Stimulated activated effector memory CD8-positive, alpha-beta T cell treated with anti-CD3 and anti-CD28 coated beads, Interleukin-12 subunit alpha, Interleukin-12 subunit beta, amount 100 ng/mL, for 72 hours (primary cell): ENCODE measurements around the gene MID2.
"Not testable (repeated sequence)": the region's sequence is repeated elsewhere in the genome, so short reads cannot be mapped to it uniquely, and the experiment has no call there.

Source experiments
- ATAC-seq: fragments of 150-1000 bp; cut with Tn5 transposase; 2 replicates; pipeline ENCODE4 v1.10.0; 2021
- DNase-seq, 2 donors: peaks; one replicate each; pipeline ENCODE4 v3.0.0; 2021 to 2022; ENCODE audit warnings: low spot score in 2 of 2
- H3K27ac Mint-ChIP-seq: one replicate; pipeline ENCODE4 v1.8.0; 2022; ENCODE audit warnings: mild to moderate bottlenecking, mixed read lengths
- H3K36me3 Mint-ChIP-seq: one replicate; pipeline ENCODE4 v1.8.0; 2022; ENCODE audit warnings: mild to moderate bottlenecking, mixed read lengths
- H3K4me1 Mint-ChIP-seq: one replicate; pipeline ENCODE4 v1.8.0; 2022; ENCODE audit warnings: mixed read lengths
- H3K4me3 Mint-ChIP-seq: one replicate; pipeline ENCODE4 v1.8.0; 2022; ENCODE audit warnings: mild to moderate bottlenecking, mixed read lengths
- H3K9me3 Mint-ChIP-seq: one replicate; pipeline ENCODE4 v1.8.0; 2022; ENCODE audit warnings: mixed read lengths

MID2 gene

DNA sequence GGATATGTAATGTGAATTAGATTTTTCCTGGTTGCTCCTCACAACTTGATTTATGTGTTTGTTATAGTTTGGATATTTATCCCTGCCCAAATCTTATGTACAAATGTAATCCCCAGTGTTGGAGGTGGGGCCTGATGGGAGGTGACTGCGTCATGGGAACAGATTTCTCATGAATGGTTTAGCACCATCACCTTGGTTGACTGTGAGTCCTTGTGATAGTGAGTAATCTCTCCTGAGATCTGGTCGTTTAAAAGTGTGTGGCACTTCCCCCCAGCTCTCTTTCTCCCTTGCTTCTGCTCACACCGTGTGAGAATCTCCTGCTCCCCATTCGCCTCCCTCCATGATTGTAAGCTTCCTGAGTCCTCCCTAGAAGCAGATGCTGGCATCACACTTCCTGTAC lies 2.2 kb downstream of the MID2 start:
- no peak for DNase-seq
- peak; percentile 51 for ATAC-seq
- H3K9me3 Mint-ChIP-seq: no peaks in the 10 kb centered on the region
- peaks cover 34% of the 10 kb centered on the region for H3K4me1 Mint-ChIP-seq
- H3K36me3 Mint-ChIP-seq: peaks cover 5% of the 10 kb centered on the region
- H3K4me3 Mint-ChIP-seq: peak overlapping the region; percentile 73
- H3K27ac Mint-ChIP-seq: peak overlapping the region; percentile 53

DNA sequence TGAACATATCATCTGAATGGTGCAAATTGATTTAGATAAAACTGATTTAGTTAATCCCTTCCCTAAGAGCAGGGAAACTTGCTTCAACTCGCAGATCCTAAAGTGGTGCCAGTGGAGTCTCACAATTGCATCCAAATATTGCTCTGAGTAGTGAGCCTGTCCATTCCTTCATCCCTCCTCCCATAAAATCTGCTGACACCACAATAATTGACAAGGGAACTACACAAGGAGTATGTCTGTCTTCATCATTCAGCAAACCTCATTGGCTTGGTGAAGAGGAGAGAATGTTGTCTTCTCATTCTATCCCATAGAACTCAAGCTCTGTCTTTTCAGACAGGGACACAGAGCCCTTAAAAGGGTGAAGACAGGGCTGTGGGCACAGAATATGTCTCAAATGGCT lies 4.2 kb downstream of the MID2 start:
- Mint-ChIP-seq H3K9me3 (no peaks in the 10 kb centered on the region), H3K4me1 (peaks cover 23% of the 10 kb centered on the region), H3K4me3 (no peak overlapping the region), H3K27ac (no peak overlapping the region), H3K36me3 (peaks cover 5% of the 10 kb centered on the region)
- ATAC-seq (no peak), DNase-seq (no peak)

DNA sequence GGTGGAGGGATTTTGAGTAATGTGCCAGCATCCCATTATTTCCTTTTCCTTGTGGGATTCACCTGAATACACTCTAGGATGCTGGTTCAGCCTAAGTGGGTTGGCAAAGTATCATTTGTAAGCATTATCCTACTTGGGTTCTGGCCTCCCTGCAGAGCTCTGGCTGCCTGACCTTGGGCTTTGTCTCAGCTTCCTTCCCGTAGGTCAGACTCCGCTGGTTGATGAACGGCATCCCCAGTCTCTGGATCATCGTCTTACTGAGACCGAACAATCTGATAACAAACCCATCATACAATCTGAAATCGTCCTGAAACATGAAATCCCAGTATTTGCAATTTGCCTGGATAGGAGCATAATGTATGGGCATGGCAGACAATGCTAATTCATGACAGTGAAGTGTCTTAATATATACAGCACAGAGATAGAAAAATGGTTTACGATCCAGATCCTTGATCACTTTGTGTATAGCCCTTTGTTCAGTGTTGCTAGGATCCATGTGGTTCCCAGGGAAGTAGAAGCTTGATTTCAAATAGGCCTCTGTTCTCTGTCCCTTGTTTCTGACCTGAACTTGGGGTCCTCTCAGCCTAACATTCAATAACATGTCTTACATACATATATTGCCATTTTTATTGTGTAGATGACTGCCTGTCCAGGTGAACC lies 5.5 kb downstream of the MID2 start:
- no peaks in the 10 kb centered on the region for H3K9me3 Mint-ChIP-seq

DNA sequence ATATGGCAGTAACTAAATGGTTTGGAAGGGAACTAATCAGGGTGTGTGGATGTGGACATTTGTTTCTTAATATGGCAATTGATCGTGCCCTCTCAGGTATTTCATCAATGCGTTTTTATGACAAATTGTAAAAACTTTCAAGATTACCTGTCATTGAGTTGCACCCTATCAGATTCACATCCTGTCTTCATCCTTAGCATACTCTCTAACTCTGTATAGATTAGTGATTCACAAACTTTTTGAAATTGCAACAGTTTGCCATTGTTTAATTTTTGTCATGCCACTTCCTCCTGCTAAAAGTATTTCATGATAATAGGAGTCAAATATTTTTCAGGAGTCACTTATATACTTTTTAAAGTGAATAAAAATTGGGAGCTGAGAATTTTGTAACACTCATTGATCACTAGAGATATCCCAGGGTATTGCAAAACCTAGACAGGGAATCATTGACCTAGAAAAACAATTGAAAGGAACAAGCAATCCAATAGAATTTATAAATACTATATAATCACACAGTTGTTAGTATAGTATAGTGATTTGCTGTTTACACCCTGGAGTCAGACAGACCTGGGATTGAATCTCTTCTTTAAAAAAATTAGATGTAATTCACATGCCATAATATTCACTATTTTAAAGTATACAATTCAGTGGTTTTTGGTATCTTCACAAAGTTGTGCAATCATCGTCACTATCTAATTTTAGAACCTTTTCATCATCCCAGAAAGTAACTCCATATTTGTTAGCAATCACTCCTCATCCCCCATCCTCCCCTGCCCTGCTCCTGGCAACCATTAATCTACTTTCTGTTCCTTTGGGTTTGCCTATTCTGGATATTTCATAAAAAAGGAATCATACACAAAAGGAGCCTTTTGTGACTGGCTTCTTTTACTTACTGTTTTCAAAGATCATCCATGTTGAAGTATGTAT lies 8.9 kb downstream of the MID2 start:
- Mint-ChIP-seq H3K36me3 (no peaks in the 10 kb centered on the region), H3K27ac (no peak overlapping the region), H3K4me3 (no peak overlapping the region), H3K4me1 (peaks cover 12% of the 10 kb centered on the region), H3K9me3 (no peaks in the 10 kb centered on the region)
- ATAC-seq (no peak), DNase-seq (no peak)

More for the DNA sequence above, 5.5 kb downstream of the MID2 start:
- H3K4me1 Mint-ChIP-seq: peaks cover 14% of the 10 kb centered on the region
- ATAC-seq (no peak), DNase-seq (no peak)
- H3K36me3 Mint-ChIP-seq: no peaks in the 10 kb centered on the region
- H3K27ac Mint-ChIP-seq: no peak overlapping the region
- no peak overlapping the region for H3K4me3 Mint-ChIP-seq

DNA sequence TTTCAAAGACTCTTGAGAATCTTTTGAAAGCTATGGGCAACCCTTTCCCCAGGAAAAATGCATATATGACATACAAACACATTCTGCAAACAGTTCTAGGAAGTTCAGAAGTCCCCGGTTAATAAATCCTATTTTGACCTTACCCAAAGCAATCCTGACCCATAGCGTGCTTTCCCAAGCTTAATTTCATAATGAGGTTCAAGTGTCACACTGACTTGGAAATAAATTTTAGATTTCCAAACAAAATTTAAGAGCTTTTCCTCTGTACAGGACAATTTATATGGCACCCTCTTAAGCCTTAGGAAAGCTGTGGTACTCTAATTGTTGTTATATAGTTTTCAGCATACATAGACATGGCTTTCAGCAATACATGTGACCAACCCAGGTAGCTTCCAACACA lies 11.3 kb downstream of the MID2 start:
- peaks cover 7% of the 10 kb centered on the region for H3K36me3 Mint-ChIP-seq
- no peak overlapping the region for H3K4me3 Mint-ChIP-seq
- ATAC-seq (no peak), DNase-seq (no peak)
- H3K4me1 Mint-ChIP-seq: peaks cover 12% of the 10 kb centered on the region
- no peaks in the 10 kb centered on the region for H3K9me3 Mint-ChIP-seq
- H3K27ac Mint-ChIP-seq: no peak overlapping the region

DNA sequence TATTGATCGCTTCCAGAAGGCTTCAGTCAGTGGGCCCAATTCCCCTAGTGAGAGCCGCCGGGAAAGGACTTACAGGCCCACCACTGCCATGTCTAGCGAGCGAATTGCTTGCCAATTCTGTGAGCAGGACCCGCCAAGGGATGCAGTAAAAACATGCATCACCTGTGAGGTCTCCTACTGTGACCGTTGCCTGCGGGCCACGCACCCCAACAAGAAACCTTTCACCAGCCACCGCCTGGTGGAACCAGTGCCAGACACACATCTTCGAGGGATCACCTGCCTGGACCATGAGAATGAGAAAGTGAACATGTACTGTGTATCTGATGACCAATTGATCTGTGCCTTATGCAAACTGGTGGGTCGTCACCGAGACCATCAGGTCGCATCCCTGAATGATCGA lies 15.3 kb downstream of the MID2 start:
- H3K4me3 Mint-ChIP-seq: no peak overlapping the region
- no peak overlapping the region for H3K27ac Mint-ChIP-seq
- H3K9me3 Mint-ChIP-seq: no peaks in the 10 kb centered on the region
- peaks cover 7% of the 10 kb centered on the region for H3K36me3 Mint-ChIP-seq
- no peak for DNase-seq
- peaks cover 12% of the 10 kb centered on the region for H3K4me1 Mint-ChIP-seq
- no peak for ATAC-seq

DNA sequence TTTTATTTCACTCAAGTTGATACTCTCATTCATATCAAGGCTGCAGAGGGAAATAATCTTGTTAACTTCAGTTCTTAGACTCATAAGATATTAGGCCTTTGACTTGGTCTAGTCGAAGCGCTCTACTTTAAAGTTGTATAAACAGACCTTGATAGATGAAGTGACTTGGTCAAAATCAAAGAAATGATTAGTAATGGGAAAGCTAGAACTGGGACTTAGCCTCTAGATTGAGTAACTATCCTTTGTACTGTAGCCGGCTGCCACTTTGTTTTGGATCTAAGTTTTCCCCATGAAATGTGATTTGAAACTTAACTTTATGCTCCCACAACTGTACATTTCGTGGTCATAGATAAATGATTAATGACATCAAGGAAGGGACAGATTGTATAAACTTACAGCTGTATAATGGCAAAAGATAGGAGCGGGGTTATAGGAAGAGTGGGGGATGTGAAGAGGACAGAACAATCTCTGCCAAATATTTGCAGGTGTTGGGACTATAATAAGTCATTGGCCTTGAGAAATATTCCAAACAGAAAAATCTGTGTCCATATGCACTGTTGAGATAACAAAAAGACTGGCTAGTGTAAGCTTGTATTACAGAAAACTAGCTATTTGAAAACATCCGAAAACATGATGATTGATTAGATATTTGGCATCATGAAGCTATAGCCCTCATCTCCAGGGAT lies 17.2 kb downstream of the MID2 start:
- H3K4me1 Mint-ChIP-seq: peaks cover 3% of the 10 kb centered on the region
- H3K4me3 Mint-ChIP-seq: no peak overlapping the region
- peaks cover 7% of the 10 kb centered on the region for H3K36me3 Mint-ChIP-seq
- ATAC-seq (no peak), DNase-seq (no peak)
- no peaks in the 10 kb centered on the region for H3K9me3 Mint-ChIP-seq
- no peak overlapping the region for H3K27ac Mint-ChIP-seq

DNA sequence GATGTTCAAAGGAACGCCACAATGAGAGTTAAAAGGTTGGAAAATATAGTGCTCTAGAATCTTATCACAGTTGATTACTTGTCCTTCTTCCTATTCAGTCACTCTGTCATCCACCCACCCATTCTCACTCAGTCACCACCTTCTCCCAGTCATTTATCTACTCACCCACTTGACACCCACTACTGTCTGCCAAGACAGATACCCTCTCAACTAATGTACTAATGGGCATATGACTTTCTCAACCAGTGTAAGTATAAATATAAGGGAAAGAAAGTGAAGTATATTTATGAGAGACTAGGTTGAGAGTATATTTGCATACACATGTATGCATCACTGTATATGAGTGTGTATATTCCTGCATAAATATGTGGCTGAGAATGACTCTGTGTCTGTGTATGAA lies 20.0 kb downstream of the MID2 start:
- DNase-seq: no peak
- ATAC-seq: peak; percentile 98
- Mint-ChIP-seq H3K4me1 (no peaks in the 10 kb centered on the region), H3K36me3 (peaks cover 7% of the 10 kb centered on the region), H3K9me3 (no peaks in the 10 kb centered on the region), H3K4me3 (no peak overlapping the region), H3K27ac (no peak overlapping the region)

DNA sequence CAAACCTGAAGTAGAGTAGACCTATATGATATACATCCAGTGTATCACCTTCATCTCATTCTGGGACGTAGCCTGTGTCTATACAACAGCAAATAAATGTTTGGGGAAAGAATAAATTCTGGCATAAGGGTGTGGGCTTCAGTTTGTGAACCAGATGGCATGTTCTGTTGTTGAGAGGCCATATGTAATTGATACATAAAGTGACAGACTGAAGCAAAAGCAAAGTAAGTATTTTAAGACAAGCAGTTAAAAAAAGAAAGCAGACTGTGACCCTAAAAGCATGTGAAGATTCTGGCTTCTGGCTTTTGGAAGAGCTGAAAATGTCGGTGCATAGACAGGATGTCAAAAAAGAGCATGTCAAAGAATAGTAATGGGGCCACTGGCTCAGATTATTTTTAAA lies 22.9 kb downstream of the MID2 start:
- DNase-seq: no peak
- no peaks in the 10 kb centered on the region for H3K9me3 Mint-ChIP-seq
- no peaks in the 10 kb centered on the region for H3K4me1 Mint-ChIP-seq
- H3K27ac Mint-ChIP-seq: no peak overlapping the region
- H3K4me3 Mint-ChIP-seq: no peak overlapping the region
- H3K36me3 Mint-ChIP-seq: no peaks in the 10 kb centered on the region
- ATAC-seq: no peak

DNA sequence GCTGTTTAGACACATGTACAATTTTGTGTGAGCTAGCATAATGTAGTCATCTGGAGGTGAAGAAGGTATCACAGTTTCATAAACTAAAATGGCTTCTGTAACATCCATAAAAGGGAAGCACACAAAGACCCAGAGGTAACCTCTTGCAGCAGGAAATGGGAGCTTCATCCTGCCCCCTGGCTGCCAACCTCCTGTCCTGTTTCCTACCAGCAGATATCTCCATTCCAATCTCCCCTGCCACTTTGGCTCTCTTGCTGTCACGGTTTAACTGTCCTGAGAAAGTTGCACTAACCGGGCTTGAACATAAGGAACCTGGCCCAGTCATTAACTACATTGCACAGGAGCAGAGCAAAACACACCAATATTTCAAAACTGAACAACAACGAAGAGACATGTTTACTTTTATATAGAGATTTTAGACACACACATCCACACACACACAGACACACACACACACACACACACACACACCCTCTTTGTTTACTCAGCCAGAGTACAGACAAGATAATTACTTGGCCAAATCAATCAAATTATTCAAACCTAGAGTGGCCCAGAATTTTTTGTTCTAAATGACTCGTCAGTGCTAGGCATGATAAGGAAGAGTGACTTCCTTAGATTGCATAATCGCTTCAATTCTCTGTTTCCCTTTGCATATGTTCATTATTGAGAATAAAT lies 24.2 kb downstream of the MID2 start:
- H3K27ac Mint-ChIP-seq: no peak overlapping the region

DNA sequence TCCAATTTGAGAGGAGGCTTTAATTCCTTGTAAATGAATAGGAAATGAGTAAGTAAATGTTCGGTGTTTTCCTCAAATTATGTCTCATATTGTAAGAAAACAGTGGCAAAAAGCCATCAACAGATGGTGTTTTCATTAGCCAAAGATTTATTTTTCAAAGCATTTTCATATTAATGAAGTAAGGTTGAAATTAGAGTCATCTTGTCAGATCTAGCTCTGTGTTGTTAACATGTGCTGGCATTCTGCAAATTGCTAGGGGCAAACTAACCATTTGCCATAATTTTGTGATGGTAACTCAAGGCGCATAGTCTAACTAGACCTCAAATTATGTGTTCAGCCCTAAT lies 24.7 kb downstream of the MID2 start:
- peaks cover 5% of the 10 kb centered on the region for H3K36me3 Mint-ChIP-seq
- no peak for ATAC-seq

More for the DNA sequence above, 24.2 kb downstream of the MID2 start:
- no peak overlapping the region for H3K4me3 Mint-ChIP-seq
- H3K9me3 Mint-ChIP-seq: no peaks in the 10 kb centered on the region
- H3K4me1 Mint-ChIP-seq: no peaks in the 10 kb centered on the region
- ATAC-seq (no peak), DNase-seq (no peak)
- H3K36me3 Mint-ChIP-seq: peaks cover 5% of the 10 kb centered on the region

DNA sequence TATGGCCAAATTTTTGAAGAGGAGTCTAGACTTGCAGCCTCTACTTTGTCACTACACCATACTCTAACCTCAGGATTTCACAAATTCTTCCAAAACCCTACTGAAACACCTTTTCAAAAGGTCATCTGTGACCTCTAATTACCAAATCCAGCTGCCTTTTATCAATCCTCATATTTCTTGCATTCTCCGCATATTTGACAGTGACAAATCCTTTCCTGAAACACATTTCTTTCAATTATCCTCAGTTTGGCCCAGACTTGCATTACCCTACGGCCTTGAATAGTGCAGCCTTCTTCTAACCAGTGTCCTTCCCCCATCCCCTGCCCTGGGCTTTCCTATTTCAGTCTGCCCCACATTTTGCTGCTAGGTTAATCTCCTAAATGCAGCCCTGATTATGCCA lies 25.5 kb downstream of the MID2 start:
- H3K27ac Mint-ChIP-seq: no peak overlapping the region
- H3K9me3 Mint-ChIP-seq: no peaks in the 10 kb centered on the region
- no peak for DNase-seq
- no peak for ATAC-seq
- H3K36me3 Mint-ChIP-seq: peaks cover 5% of the 10 kb centered on the region
- H3K4me3 Mint-ChIP-seq: no peak overlapping the region
- H3K4me1 Mint-ChIP-seq: no peaks in the 10 kb centered on the region

More for the DNA sequence above, 24.7 kb downstream of the MID2 start:
- no peak overlapping the region for H3K27ac Mint-ChIP-seq
- no peak for DNase-seq
- no peak overlapping the region for H3K4me3 Mint-ChIP-seq
- no peaks in the 10 kb centered on the region for H3K4me1 Mint-ChIP-seq
- H3K9me3 Mint-ChIP-seq: no peaks in the 10 kb centered on the region

DNA sequence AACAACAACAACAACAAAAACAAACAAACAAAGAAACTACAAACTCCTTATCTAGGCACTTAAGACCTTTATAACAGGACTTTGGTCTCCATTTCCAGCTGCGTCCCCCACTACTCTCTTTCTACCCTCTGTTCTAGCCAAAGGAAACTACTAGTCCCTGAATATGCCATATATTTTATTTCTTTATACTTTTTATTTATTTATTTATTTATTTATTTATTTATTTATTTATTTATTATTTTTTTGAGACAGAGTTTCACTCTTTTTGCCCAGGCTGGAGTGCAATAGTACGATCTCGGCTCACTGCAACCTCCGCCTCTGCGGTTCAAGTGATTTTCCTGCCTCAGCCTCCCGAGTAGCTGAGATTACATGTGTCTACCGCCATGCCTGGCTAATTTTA lies 26.0 kb downstream of the MID2 start:
- not testable (repeated sequence) for H3K27ac Mint-ChIP-seq, H3K36me3 Mint-ChIP-seq, H3K4me3 Mint-ChIP-seq, H3K9me3 Mint-ChIP-seq, DNase-seq, ATAC-seq, H3K4me1 Mint-ChIP-seq

DNA sequence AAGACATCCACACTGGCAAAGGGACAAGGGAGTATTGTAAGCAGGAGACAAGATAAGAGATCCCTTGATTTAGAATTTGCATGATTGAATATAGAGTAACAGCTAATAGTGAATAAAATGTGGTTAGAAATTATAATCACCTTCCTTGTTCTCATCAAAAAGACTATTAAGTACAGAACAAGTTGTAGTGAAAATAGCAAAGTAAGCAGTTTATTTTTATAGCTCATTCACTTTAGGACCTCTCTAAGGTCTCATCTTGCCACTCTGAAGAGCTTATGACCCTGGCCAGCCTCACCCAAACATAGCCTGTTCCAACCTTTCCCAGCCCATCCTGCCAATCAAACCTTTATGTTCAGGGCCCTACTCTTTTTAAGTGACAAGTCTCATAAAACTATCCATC lies 30.6 kb downstream of the MID2 start:
- ATAC-seq (no peak), DNase-seq (no peak)
- no peaks in the 10 kb centered on the region for H3K9me3 Mint-ChIP-seq
- H3K27ac Mint-ChIP-seq: no peak overlapping the region
- H3K4me1 Mint-ChIP-seq: no peaks in the 10 kb centered on the region
- H3K4me3 Mint-ChIP-seq: no peak overlapping the region
- peaks cover 5% of the 10 kb centered on the region for H3K36me3 Mint-ChIP-seq

DNA sequence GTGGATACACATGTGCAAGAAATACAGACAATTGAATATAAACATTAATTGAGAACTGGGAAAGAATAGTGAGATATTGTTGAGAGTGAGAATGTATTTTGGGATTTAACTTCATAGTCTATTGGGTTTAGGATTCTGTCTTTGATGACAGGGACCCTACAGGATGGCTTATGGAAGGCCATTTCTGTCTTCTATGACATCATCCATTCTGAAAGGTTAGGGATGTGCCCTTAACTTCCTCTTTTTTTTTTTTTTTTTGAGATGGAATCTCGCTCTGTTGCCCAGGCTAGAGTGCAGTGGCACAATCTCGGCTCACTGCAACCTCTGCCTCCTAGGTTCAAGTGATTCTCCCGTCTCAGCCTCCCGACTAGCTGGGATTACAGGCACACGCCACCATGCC lies 31.4 kb downstream of the MID2 start:
- not testable (repeated sequence) for H3K27ac Mint-ChIP-seq, H3K4me3 Mint-ChIP-seq, H3K36me3 Mint-ChIP-seq, H3K9me3 Mint-ChIP-seq, H3K4me1 Mint-ChIP-seq, DNase-seq, ATAC-seq
